GM04504 (cell line): ENCODE measurements around the gene RAB22A.
"Not testable (repeated sequence)": the region's sequence is repeated elsewhere in the genome, so short reads cannot be mapped to it uniquely, and the experiment has no call there.

Experiments
- DNase-seq: peaks from one replicate; pipeline ENCODE4 v3.0.0-alpha.2; 2012; ENCODE audit warnings: low read depth

Gene RAB22A

DNA sequence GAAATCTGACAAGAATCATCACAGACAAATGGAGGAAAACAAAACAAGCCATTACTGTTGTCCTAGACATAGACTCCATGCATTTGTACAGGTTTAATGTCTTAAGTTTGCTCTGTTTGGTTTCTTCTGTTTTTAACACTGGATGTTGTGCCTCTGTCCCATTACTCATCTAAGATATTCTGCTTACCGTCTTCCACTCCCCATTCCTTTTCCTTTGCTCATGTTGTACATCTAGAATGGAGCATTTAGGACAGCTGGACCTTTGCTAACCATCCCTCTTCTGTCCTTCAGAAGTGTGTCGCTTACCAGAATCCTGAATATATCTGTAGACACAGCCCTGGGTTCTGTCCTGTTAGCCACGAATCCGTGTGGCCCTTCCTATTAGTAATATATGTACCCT is 35.2 kb downstream of the RAB22A start:
- no peak for DNase-seq

DNA sequence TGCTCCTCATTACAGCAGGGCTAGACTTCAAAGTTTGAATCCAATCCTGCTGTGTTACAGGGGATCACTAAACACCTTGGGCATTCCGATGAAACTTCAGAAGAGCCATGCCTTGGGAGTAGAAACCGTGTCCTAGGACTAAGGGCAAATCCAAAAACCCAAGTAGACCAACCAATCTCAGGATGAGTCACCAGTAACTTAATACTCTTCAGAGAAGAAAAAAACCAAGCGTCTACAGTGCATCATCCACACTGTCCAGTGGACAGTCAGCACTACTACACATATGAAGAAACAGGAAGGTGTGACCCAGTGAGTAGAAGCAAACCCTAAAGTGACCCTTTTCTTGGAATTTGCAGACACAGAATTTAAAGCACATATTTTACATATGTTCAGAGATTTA is 40.1 kb downstream of the RAB22A start:
- DNase-seq = no peak

DNA sequence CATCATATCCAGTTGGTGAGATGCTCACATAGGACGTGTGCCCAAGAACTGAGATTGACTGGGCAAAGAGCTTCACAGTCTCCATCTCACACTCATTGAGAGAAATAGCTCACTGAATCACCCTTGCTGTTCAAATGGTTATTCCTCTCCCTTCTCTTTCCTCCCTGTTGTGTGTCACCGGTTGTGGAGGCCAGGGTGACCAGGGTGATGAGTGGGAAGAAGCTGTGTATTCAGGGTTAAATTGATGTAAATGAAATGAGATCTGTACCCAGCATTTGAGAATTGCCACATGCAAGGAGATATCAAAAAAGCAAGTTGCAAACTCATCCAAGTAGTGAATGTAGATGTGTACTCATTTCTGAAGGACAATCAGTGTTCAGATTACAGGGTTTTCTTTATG is 43.0 kb downstream of the RAB22A start:
- no peak for DNase-seq

DNA sequence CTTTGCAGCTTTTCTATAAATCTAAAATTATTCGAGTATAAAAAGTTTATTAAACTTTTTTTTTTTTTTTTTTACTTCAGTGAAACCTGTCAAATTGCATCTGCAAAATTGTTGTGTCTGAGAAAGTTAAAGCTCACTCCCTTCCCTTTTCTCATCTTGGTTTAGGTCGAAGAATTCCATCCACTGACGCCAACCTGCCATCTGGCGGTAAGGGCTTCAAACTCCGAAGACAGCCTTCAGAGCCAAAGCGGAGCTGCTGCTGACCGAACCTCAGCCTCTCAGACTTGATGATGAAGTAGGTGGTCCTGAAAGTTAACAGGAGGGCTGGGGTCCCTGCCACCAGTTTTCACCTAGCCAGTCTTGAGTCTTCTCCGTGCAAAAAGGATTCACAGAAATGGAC is 49.9 kb downstream of the RAB22A start:
- no peak for DNase-seq

DNA sequence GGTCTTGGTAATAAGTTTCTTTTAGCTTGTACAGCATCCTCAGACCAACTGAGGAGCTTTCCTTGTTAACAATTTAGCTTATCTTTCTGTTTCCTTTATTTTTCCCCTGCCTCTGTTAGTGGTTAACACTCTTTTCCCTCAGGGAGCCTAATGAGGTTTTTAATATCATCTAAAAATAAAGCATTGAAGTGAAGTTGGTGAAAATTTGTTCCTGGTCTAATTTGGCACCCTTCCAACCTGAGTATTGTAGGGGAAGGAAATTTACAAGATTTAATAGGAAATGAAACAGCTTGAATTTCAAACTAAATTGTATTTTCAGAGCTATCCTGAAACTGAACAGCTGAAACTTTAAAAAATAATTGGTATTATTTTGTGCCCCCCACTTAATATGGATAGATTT is 51.4 kb downstream of the RAB22A start:
- no peak for DNase-seq

DNA sequence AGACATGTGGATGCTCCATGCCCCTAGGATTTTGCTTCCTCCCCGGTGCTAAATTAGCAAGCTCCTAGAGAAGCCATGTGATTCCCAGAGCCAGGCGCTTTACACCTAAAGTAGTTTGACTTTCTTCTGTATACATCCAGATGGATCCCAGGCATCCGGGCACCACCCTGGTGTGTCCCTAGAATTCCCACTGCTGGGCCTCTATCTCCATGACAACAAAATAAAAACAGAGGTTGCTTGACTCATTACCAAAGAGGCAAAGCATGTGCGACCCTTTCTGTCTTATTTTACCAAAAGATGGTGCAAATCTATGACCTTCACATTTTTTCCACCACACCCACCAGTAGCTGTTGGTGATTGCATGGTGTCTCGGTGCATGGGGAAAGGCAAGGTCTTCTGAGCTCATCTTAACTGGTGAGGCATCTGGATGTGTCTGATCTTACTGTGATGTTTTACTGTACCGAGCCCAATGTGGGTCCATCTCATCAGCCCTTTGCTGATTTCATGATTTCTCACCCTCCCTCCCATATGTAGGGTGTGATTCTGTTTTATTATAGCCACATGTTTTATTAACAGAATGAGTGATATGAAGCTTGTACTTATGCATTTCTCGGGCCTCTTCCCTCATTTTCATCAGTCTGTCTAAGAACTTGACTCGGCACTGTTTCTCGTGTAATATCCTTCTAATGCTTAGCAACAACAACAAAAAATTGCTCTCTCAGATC is 52.1 kb downstream of the RAB22A start:
- peak; percentile 69 for DNase-seq

DNA sequence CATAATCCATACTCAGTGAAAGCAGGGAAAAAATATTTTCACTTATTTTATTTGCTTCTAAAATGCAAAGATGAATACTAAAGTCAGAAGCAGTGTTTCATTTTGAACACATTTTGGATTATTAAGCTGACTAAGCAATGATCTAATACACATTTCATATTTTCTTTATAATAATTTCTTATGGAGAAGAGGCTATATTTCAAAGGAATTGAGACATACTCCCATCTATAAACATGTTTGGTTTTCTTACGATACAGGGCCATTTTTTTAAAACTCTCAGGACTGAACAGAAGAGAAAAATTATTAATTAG is 52.6 kb downstream of the RAB22A start:
- DNase-seq = no peak

DNA sequence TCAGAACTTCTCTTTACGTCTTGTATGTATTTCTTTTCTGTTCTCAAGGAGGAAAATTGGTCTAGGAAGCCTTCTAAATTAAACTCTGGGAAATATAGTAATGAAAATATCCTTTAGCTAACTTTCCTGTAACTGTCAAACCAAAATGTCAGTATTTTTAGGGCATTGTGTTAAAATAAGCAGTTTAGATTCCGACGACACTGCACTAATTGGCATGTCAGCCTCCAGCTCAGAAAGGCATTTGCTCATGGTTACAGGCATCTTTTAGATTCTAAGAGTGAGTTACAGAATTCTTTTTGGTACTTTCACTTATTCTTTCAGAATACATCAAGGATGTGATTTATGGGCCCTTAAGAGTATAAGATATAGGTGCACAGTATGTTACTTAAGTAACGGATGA is 53.5 kb downstream of the RAB22A start:
- DNase-seq = no peak

DNA sequence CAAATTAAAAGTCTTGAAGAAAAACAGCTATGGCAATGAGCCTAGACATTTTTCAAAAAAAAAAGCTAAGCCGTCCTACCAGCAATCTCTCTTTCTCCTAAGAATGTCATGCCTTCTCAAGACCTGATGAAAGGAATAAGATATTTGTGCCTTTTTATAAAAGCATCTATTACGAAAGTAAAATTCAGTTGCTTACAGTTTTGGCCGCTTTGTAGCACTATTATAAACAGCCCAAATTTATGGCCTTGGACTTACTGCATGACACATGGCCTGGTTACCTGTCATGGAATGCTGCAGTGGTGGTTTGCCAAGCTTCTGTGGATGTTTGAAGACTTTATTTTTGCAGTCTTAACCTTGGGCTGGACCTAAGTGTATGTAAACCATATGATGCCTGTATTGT is 57.4 kb downstream of the RAB22A start:
- DNase-seq = no peak

DNA sequence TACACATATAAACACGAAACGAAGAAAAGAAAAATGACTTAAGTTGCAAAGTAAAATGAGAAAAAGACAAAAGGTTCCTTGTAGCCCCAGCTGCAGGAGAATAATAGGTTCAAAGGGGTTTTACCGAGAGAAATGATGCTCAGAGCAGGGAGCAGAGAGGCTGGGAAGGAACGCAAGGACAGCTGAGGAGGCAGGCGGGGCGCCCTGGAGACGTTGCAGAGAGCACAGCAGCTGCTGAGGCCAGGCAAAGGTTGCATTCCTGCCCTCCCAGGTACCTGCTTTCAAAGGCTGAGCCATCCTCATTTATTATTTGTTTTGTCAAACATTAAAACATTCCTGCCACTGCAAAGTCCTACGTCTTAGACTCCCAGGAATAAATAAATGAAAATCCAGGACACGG is 63.3 kb downstream of the RAB22A start:
- no peak for DNase-seq

DNA sequence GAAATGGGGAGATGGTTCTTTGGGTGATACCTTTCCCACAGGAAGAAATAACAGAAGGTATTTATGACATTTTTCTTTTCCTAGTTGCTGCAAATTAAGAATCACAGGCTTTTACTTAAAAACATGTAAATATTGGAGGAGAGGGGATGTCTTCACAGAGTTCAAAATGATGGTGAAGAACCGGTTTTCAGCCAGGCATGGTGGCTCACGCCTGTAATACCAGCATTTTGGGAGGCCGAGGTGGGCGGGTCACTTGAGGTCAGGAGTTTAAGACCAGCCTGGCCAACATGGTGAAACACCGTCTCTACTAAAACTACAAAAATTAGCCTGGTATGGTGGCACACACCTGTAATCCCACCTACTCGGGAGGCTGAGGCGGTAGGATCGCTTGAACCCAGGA is 63.8 kb downstream of the RAB22A start:
- DNase-seq = not testable (repeated sequence)

DNA sequence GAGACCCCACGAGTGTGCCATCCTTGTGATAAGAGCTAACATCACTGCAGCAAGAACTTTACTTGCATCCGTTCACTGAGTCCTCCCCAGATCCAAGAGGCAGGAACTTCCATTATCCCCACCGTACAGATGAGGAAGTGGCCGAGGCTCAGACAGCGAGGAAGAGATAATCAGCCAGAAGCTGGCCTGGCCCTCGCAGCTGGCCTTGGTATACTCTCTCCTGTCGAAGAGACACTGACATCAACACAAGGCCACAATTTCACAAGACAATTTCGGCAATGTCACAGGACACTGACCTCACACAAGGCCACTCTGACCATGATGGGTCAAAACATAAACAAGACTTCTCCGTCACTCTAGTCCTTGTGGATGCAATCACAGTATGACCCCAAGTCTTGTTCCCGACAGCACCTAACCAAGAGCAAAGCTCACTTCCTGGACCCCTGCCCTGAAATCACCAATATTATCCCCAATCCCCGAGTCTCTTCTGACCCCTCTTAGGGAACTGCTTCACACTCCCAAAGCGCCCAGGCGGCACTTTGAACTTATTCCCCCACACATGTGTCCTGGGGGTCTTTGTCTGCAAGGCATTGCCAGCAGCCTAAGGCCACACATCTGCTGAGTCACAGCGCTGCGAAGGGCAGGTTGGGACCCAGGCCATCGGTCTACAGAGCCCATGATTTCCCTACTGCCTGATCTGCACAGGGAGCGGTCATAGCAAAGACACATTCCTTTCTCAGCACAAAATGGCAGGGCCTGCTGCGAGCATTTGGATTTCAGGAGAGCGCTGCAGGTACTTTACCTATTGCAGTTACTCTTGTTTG is 64.7 kb downstream of the RAB22A start:
- no peak for DNase-seq

DNA sequence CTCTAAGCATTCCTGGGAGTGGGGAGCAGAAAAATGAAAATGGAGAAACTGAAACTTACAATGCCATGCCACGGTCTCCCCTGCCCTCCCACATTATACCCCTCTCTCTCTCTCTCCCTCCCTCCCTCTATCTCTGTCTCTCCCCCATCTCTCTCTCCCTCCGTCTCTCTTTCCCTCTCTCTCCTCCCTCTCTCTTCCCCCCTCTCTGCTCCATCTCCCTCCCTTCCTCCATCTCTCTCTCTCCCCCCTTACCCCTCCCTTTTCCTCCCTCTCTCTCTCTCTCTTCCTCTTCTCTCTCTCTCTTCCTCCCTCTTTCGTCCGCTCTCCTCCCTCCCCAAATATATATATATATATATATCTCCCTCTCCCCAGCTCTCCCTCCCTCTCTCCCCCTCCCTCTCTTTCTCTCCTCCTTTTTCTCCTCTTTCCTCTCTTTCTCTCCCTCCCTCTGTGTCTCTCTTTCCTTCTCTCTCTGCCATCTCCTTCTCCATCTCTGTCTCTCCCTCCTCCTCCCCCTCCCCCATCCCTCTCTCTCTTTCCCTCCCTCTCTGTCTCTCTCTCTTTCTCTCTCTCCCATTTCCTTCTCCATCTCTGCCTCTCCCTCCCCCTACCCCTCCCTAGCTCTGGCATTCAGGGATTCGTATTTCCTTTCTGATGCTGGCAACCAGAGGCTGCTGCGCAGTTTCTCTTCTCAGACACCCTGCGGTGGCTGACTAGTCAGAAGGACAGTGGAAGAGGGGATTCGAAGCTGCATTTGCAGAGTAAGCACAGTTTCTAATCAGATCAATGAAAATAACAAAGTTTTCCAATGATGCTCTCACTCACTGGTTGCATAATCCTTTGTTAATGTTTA is 65.6 kb downstream of the RAB22A start:
- DNase-seq = no peak

DNA sequence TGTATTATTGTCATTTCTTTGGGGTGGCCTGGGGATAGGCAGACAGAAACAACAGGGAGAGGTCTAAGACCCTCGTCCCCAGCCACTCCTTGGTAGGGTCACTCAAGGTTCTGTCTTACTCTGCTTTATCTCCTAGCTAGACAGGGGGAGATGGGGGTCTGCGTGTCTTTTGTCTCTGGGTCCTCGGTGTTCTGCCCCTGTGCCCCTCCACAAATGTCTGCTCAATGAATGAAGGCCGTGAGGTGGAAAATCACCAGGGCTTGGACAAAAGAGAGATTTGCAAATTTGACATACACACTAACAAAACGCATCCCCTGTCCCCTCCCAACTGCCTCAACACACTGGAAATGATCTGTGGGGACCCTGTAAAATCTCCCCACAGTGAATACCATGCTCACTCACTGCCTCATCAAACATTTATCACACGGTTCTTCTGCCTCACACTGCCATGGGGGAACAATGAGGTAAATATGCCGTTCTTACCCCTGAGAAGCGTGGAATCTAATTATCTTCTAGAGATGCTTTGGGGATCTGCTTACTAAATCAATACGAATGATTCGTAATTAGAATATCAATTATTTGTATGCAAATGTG is 66.3 kb downstream of the RAB22A start:
- DNase-seq = no peak

DNA sequence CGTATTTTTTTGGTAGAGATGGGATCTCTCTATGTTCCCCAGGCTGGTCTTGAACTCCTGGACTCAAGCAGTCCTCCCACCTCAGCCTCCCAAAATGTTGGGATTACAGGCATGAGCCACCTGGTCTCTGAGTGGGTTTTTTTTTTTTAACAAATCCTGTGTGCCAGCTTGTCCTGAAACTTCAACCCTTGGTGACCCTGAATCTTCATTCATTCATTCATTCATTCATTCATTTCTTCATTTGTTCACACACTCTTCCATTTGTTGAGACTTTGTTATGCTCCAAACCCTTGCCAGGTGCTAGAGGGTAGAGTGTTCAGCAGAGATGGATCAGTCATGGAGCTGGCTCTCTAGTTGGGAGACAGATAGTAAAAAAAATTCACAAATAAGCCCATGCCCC is 67.5 kb downstream of the RAB22A start:
- no peak for DNase-seq

DNA sequence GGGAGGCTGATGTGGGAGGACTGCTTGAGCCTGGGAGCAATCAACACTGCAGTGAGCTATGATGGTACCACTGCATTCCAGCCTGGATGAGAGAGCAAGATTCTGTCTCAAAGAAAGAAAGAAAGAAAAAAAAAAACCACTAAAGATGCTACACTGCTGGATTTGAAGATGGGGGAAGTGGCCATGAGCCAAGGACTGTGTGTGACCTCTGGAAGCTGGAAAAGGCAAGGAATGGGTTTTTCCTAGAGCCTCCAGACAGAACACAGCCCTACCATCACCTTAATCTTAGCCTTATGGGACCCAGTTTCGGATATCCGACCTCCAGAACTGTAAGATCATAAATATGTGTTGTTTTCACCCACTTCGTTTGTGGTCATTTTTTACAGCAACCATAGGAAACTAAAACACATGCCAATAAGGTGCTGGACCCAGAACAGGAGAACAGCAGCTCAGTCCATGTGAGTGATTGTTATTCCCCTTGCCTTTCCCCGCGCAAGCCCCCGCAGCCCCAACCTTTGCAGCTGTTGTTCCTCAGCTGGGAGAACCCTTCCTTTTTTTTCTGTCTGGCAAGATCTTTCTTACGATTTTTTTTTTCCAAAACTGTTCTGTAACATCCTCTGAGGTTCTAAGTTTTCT is 68.4 kb downstream of the RAB22A start:
- DNase-seq = no peak

DNA sequence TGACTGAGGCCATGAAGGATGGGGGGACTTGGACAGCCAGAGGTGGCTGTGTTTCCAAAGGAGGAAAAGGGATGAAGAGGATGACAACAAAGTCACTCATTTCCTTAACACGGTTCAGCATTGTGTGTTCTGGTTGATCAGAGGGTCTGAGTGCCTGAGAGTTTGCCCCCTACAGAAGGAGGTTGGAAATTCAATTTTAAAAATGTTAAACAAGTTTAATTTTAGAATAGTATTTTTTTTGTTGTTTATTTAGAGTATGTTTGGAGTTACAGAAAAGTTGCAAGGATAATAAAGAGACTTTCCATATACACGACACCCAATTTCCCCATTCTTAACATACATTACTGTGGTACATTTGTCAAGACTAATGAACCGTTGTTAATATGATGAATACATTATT is 69.2 kb downstream of the RAB22A start:
- DNase-seq = no peak

DNA sequence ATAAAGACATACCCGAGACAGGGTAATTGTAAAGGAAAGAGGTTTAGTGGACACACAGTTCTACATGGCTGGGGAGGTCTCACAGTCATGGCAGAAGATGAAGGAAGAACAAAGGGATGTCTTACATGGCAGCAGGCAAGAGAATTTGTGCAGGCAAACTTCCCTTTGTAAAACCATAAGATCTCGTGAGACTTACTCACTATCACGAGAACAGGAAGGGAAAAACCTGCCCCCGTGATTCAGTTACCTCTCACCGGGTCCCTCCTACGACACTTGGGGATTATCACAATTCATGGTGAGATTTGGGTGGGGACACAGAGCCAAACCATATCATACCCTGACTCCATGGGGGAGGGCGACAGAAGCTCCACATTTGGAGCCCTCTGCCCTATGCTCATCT is 72.1 kb downstream of the RAB22A start:
- DNase-seq = no peak

DNA sequence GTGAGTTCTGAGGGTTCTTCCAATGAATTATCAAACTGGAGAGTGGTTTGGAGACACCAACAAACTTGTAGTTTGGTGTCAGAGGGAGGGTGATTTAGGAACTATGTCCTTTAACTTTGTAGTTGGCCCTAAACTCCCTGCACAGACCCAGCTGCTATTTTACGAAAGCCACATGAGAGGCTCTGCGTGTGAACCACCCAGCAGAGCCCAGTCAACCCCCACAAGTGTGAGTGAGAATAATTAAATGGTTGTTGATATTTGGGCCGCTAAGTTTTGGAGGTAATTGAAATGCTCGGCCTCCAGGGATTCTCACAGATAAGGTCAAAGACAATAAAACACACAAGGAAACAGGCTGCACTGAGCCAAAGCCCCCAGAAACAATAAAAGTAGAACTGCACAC is 72.6 kb downstream of the RAB22A start:
- DNase-seq = no peak

DNA sequence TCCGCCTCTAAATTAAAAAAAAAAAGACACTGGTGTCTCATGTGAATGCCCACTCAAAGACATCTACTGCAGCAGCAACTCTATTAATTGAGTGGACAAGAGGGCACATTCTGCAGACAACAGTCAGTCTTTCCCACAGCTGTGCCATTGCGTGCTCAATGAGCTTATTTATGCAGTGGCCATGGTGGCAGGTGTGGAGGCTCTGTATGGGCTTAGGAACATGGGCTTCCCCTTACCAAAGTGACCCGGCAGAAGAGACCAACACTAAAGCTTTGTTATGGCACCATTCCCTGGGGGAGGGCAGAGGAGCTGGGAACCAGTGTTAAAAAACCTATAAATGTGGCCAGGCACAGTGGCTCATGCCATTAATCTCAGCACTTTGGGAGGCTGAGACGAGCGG is 75.3 kb downstream of the RAB22A start:
- no peak for DNase-seq

DNA sequence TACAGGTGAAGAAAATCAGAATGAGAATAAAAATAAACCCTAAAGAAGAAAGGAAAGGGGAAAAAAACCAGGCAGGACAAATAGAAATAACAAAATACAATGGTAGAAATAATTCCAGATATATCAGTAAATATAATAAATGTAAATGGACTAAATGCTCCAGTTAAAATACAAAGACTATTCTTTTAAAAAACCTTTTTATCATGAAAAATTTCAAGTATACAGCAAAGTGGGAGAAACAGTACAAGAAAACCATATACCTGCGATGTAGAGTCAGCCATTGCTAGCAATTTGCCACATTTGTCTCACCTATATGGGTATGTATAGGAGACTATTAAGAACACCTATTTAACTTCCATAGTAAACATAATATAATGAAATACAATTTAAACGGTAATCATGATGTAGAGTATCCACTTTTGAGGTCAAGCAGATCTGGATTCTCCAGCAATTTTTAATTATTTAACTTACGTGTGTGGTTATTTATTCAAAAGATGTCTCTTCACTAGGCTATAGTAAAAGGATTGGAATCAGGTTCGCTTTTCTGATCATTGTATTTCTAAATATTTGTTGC is 78.6 kb downstream of the RAB22A start:
- no peak for DNase-seq

DNA sequence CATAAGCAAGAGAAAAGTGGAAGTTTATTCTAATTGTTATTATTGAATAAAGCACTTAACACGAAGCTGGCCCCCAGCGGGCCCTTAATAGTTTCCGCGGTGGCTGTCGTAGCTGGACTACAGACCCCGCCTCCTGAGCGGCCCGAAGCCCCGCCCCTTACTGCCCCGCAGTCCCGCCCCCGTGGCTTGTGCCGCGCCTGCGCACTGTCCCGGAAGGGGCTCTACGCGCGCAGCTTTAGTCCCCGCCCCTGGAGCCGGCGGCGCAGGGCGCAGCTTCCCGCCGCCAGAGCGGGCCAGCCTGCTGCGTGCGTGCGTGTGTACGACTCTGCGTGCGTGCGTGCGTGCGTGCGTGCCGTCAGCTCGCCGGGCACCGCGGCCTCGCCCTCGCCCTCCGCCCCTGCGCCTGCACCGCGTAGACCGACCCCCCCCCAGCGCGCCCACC is 79.4 kb downstream of the RAB22A start, which contains the start of gene VAPB:
Gene VAPB (plus strand): TSS at position 348 of the 442 bp plus-strand sequence. CDS start 231 bp downstream, outside the sequence.
- DNase-seq = peak; percentile 89
